ENCODE measurements around the gene PPM1F.

PPM1F gene

GRCh38 chr22:21960200-21961126, 7.8 kb upstream of the PPM1F start:
- no peak for DNase-seq (ENCODE audit: low read depth in 2 of 2)

GRCh38 chr22:21959274-21960074, 6.8 kb upstream of the PPM1F start:
- DNase-seq (ENCODE audit: low read depth in 2 of 2): no peak

- no peak for DNase-seq (ENCODE audit: low read depth in 2 of 2)
Measured at GRCh38 chr22:21958360-21959273, 6.0 kb upstream of the PPM1F start.

GRCh38 chr22:21951931-21952465, 650 bp downstream of the PPM1F start:
- DNase-seq (ENCODE audit: low read depth in 2 of 2): no peak

GRCh38 chr22:21951062-21951461, 1.6 kb downstream of the PPM1F start:
- DNase-seq (ENCODE audit: low read depth in 2 of 2): no peak

- DNase-seq (ENCODE audit: low read depth in 2 of 2): no peak
Measured at GRCh38 chr22:21949948-21950347, 2.7 kb downstream of the PPM1F start.

- no peak for DNase-seq (ENCODE audit: low read depth in 2 of 2)
Measured at GRCh38 chr22:21949569-21949918, 3.1 kb downstream of the PPM1F start.

- no peak for DNase-seq (ENCODE audit: low read depth in 2 of 2)
Measured at GRCh38 chr22:21948824-21949568, 3.7 kb downstream of the PPM1F start.

GRCh38 chr22:21948390-21948789, 4.3 kb downstream of the PPM1F start:
- no peak for DNase-seq (ENCODE audit: low read depth in 2 of 2)

- DNase-seq (ENCODE audit: low read depth in 2 of 2): no peak
Measured at GRCh38 chr22:21947040-21948014, 5.3 kb downstream of the PPM1F start.

GRCh38 chr22:21946262-21946925, 6.3 kb downstream of the PPM1F start:
- no peak for DNase-seq (ENCODE audit: low read depth in 2 of 2)

GRCh38 chr22:21945453-21946261, 7.0 kb downstream of the PPM1F start:
- no peak for DNase-seq (ENCODE audit: low read depth in 2 of 2)

GRCh38 chr22:21944871-21945270, 7.8 kb downstream of the PPM1F start:
- DNase-seq (ENCODE audit: low read depth in 2 of 2): no peak

- no peak for DNase-seq (ENCODE audit: low read depth in 2 of 2)
Measured at GRCh38 chr22:21943571-21944448, 8.8 kb downstream of the PPM1F start.

- DNase-seq (ENCODE audit: low read depth in 2 of 2): no peak
Measured at GRCh38 chr22:21942407-21943343, 10.0 kb downstream of the PPM1F start.

GRCh38 chr22:21941921-21942320, 10.7 kb downstream of the PPM1F start:
- no peak for DNase-seq (ENCODE audit: low read depth in 2 of 2)
